Psoas muscle (tissue), 8 donors: ENCODE measurements around the gene GDF15. TPM values are rescaled to one million over a fixed set of nuclear protein-coding genes. Genes with fewer than 3 reads are reported as not detected.

Experiments
- ATAC-seq, 4 donors: fragments of 200-7000 bp; cut with Tn5 transposase; one replicate each; pipeline ENCODE4 v1.9.1; 2020; ENCODE audit warnings: moderate library complexity in 3 of 4, mild to moderate bottlenecking in 2 of 4
- DNase-seq, 2 donors: peaks; one replicate each; pipeline ENCODE4 v3.0.0-alpha.2; 2020
- H3K27ac ChIP-seq: fragments of 200-600 bp; one replicate; pipeline ENCODE4 v1.8.0; 2022
- H3K27me3 ChIP-seq, 3 donors: fragments of 200-600 bp in 1 of 3; one replicate each; pipeline versions ENCODE4 v1.6.1 to v1.8.0; 2013 to 2022; ENCODE audit warnings: low read length in 2 of 3, mild to moderate bottlenecking in 2 of 3, moderate library complexity in 1 of 3; ENCODE audit not compliant: insufficient read depth in 3 of 3
- H3K36me3 ChIP-seq, 2 donors: fragments of 200-600 bp in 1 of 2; one replicate each; pipeline versions ENCODE4 v1.6.1 to v1.8.0; 2013 to 2022; ENCODE audit warnings: low read depth in 1 of 2, mild to moderate bottlenecking in 1 of 2, moderate library complexity in 1 of 2; ENCODE audit not compliant: insufficient read depth in 1 of 2
- H3K4me1 ChIP-seq: fragments of 200-600 bp; one replicate; pipeline ENCODE4 v1.8.0; 2022
- H3K4me3 ChIP-seq: fragments of 200-600 bp; one replicate; pipeline ENCODE4 v1.8.0; 2022; ENCODE audit warnings: mild to moderate bottlenecking
- H3K9me3 ChIP-seq: fragments of 200-600 bp; one replicate; pipeline ENCODE4 v1.8.0; 2022
- CTCF ChIP-seq: fragments of 200-600 bp; IDR thresholded peaks from one replicate; pipeline ENCODE4 v1.8.0; 2022; ENCODE audit warnings: antibody characterized with exemption
- WGBS, 3 donors: extraction: QIAGEN DNeasy Blood & Tissue Kit; methylation state at CpG; one replicate each; pipeline versions ENCODE4 v1.1.6 to v1.1.7; 2013; 5-methylcytosine and 5-hydroxymethylcytosine counted together
- intact Hi-C, 2 donors: fragments of 100-400 bp; cut with DNase I; formaldehyde crosslinking; loops; one replicate each; pipeline versions ENCODE4 v1.11.0 to v1.14.2; 2022
- polyA plus RNA-seq, 3 donors: library from polyadenylated mRNA; stranded (reverse); fragments of 200-250 nt; gene quantifications; one replicate each; pipeline ENCODE4 v1.2.3, GENCODE V29; 2013
- total RNA-seq, 4 donors: library from RNA; stranded (reverse); fragmentation: NEBNext Ultra II Directional in 2 of 4; extraction: Animal tissue kit (Norgen Biotek cat#: 25700) in 2 of 4; gene quantifications; one replicate each; pipeline versions ENCODE4 v1.2.1 to v1.2.4, GENCODE V29; 2021 to 2023
- donor health status: healthy with polysubstance abuse.
- donor health status: DM: no; HTN: no; CAD: no; lungs with moderate emphysema.
- donor health status: Bipolar disorder and iron deficiency.
- donor health status: healthy.
- donor health status: DM: yes; HTN: yes; CAD: no.
- donor health status: DM: no; HTN: no; CAD: no.
- donor health status: DM: no; HTN: no; CAD: no.
- donor health status: DM: yes; HTN: yes; CAD: no.

The GDF15 gene
- total and polyA plus RNA-seq, 7 donors, result 0.27 to 37.1 (median 0.99) TPM

GRCh38 chr19:18423258-18424020 lies 37.5 kb downstream of the GDF15 start:
- Histone ChIP-seq H3K9me3 (no peaks in the 10 kb centered on the region), H3K36me3 (peaks cover 0 to 4% of the 10 kb centered on the region in 2 donors), H3K4me3 (no peak overlapping the region), H3K27ac (no peak overlapping the region), H3K4me1 (peaks cover 57% of the 10 kb centered on the region), H3K27me3 (no peaks in the 10 kb centered on the region)
- 61 to 78% (median 70%) methylated on average over 21 of the region's 21 CpGs for WGBS, 3 donors
- ATAC-seq (no peak), DNase-seq (no peak)
- TF ChIP-seq CTCF, result no peak
- intact Hi-C loops, result no loop called here

GRCh38 chr19:18424122-18424889 lies 38.3 kb downstream of the GDF15 start:
- H3K27ac ChIP-seq, result no peak overlapping the region
- WGBS, 3 donors, result 74 to 81% (median 80%) methylated on average over 20 to 22 of the region's 22 CpGs
- DNase-seq, result no peak
- no peaks in the 10 kb centered on the region for H3K9me3 ChIP-seq
- H3K4me3 ChIP-seq, result no peak overlapping the region
- no peak for ATAC-seq
- H3K36me3 ChIP-seq, result peaks cover 0 to 4% of the 10 kb centered on the region in 2 donors
- H3K27me3 ChIP-seq, result no peaks in the 10 kb centered on the region
- intact Hi-C loops, result no loop called here
- H3K4me1 ChIP-seq, result peaks cover 59% of the 10 kb centered on the region
- TF ChIP-seq CTCF, result no peak

GRCh38 chr19:18424890-18425514 lies 39.0 kb downstream of the GDF15 start:
- ATAC-seq, result peak in 1 of 4 donors; percentile 1
- H3K36me3 ChIP-seq, result peaks cover 0 to 4% of the 10 kb centered on the region in 2 donors
- no peak overlapping the region for H3K27ac ChIP-seq

More at GRCh38 chr19:18424890-18425514, 39.0 kb downstream of the GDF15 start:
- no peak for TF ChIP-seq CTCF
- Histone ChIP-seq H3K9me3 (no peaks in the 10 kb centered on the region), H3K4me3 (no peak overlapping the region), H3K4me1 (peaks cover 60% of the 10 kb centered on the region), H3K27me3 (no peaks in the 10 kb centered on the region)
- DNase-seq, result no peak
- 86 to 88% (median 87%) methylated on average over 9 to 17 of the region's 17 CpGs for WGBS, 3 donors
- intact Hi-C loops, result no loop called here
